ENCODE measurements around the gene B3GALNT2. TPM values are rescaled to one million over a fixed set of nuclear protein-coding genes. Genes with fewer than 3 reads are reported as not detected.
"Not testable (repeated sequence)": the region's sequence is repeated elsewhere in the genome, so short reads cannot be mapped to it uniquely, and the experiment has no call there.

Gene B3GALNT2
- 10 to 100 TPM; 38.3 to 56.9 (median 43.8) TPM for total RNA-seq

DNA sequence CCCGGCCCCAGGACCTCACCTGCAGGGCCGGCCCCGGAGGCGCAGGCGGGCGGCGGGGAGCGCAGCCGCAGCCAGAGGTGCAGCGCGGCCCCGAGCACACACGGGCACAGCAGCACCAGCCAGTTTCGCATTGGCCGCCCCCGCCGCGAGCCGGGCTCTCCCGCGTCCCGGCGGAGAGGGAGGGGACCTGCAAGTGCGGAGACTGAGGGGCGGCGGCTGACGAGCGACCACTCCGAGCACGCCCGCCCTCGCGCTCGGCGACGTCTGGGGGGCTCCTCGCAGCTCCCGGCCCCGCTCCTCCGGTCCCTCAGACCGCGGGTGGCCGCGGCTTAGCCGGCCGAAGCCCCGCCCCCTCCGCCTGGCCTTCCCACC, at the start of gene B3GALNT2:
B3GALNT2 (minus strand) TSS at position 331 of the 372 bp plus-strand sequence; CDS start at position 131, 200 bp downstream.
- Histone ChIP-seq H3K4me1 (peaks cover 9 to 15% of the 10 kb centered on the region in 2 donors), H3K36me3 (no peaks in the 10 kb centered on the region), H3K9me3 (no peaks in the 10 kb centered on the region), H3K27me3 (no peaks in the 10 kb centered on the region), H3K27ac (peak within 1 kb of the TSS; percentile 90 to 97 (median 92)), H3K4me3 (replicated peaks in 1 of 3) (peak within 1 kb of the TSS; percentile 33 to 73 (median 39))
- WGBS, 2 donors, result 5% methylated on average over 4 of the region's 48 CpGs; no CpG with 5 or more reads in 1 of the 2 donors
- TF ChIP-seq, protein P1, sequence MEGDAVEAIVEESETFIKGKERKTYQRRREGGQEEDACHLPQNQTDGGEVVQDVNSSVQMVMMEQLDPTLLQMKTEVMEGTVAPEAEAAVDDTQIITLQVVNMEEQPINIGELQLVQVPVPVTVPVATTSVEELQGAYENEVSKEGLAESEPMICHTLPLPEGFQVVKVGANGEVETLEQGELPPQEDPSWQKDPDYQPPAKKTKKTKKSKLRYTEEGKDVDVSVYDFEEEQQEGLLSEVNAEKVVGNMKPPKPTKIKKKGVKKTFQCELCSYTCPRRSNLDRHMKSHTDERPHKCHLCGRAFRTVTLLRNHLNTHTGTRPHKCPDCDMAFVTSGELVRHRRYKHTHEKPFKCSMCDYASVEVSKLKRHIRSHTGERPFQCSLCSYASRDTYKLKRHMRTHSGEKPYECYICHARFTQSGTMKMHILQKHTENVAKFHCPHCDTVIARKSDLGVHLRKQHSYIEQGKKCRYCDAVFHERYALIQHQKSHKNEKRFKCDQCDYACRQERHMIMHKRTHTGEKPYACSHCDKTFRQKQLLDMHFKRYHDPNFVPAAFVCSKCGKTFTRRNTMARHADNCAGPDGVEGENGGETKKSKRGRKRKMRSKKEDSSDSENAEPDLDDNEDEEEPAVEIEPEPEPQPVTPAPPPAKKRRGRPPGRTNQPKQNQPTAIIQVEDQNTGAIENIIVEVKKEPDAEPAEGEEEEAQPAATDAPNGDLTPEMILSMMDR (IDR thresholded peaks at IDR 0.05), result no peak
- TF ChIP-seq POLR2A (IDR thresholded peaks at IDR 0.05), result peak; percentile 93 to 96
- intact Hi-C loops (cut with DNase I), result no loop called here
- no peak for DNase-seq

DNA sequence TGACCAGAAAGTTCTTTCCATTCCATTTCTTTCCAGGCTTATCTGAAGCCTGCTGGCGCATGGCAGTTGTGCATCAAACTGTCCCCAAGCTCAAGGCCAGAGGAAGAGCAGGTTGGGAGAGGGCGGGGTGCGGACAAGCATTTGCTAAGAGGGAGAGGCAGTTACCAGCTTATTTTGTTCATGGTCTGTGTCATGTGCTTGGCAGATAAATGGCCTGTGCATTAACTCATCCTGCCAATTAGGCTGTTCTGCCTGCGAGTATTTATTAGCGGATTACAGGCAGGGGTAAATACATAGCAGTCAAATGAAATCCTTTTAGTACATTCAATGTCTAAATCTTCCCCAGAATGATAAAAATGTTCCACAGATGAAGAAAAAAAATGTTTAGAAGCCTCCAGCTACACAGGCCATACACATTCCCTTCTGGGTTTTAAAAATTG, 48.9 kb upstream of the B3GALNT2 start:
- no peaks in the 10 kb centered on the region for H3K27me3 ChIP-seq
- DNase-seq, result peak in 1 of 2 donors; percentile 20
- H3K9me3 ChIP-seq, result no peaks in the 10 kb centered on the region
- 93 to 95% methylated on average over 5 of the region's 5 CpGs for WGBS, 2 donors
- H3K4me1 ChIP-seq, result peaks cover 0 to 5% of the 10 kb centered on the region in 2 donors
- TF ChIP-seq, protein P1 (IDR thresholded peaks at IDR 0.05), result no peak
- intact Hi-C loops (cut with DNase I), result no loop called here
- H3K36me3 ChIP-seq, result no peaks in the 10 kb centered on the region
- no peak overlapping the region for H3K4me3 ChIP-seq (replicated peaks in 1 of 3)
- no peak overlapping the region for H3K27ac ChIP-seq

DNA sequence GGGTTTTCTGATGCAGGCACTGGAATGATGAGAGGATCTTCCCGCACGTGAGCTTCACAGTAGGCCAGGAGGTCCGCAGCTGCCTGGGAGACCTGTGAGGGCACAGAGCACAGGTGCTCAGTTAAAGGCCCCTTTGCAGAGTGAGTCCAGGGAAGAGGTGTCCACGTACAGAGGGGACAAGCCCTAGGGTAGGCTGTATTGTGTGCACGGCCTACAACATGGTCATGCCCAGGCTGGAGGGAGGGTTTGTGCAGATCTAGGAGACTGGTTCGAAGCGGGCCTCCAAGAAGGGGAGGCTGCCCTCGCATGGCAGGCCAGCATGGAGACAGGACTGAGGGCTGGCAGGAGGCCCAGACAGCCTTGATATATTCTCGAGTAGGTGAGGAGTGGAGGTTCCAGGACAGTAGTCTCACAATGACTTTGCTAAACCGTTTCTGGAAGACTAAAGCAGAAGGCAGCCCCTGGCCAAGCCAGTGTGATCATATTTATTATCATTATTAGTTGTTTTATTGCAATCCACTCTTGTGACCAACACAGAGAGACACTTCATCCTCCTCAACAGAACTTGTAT, 48.0 kb upstream of the B3GALNT2 start:
- peaks cover 0 to 5% of the 10 kb centered on the region in 2 donors for H3K4me1 ChIP-seq
- no peaks in the 10 kb centered on the region for H3K27me3 ChIP-seq
- H3K4me3 ChIP-seq (replicated peaks in 1 of 3), result no peak overlapping the region
- H3K36me3 ChIP-seq, result no peaks in the 10 kb centered on the region
- H3K27ac ChIP-seq, result no peak overlapping the region
- intact Hi-C loops (cut with DNase I), result no loop called here
- no peak for TF ChIP-seq POLR2A (IDR thresholded peaks at IDR 0.05)
- TF ChIP-seq, protein P1 (IDR thresholded peaks at IDR 0.05), result peak in 2 of 6 experiments; percentile 7 to 17
- 64 to 67% methylated on average over 9 to 10 of the region's 10 CpGs for WGBS, 2 donors
- peak; percentile 91 to 94 for DNase-seq
- H3K9me3 ChIP-seq, result no peaks in the 10 kb centered on the region

DNA sequence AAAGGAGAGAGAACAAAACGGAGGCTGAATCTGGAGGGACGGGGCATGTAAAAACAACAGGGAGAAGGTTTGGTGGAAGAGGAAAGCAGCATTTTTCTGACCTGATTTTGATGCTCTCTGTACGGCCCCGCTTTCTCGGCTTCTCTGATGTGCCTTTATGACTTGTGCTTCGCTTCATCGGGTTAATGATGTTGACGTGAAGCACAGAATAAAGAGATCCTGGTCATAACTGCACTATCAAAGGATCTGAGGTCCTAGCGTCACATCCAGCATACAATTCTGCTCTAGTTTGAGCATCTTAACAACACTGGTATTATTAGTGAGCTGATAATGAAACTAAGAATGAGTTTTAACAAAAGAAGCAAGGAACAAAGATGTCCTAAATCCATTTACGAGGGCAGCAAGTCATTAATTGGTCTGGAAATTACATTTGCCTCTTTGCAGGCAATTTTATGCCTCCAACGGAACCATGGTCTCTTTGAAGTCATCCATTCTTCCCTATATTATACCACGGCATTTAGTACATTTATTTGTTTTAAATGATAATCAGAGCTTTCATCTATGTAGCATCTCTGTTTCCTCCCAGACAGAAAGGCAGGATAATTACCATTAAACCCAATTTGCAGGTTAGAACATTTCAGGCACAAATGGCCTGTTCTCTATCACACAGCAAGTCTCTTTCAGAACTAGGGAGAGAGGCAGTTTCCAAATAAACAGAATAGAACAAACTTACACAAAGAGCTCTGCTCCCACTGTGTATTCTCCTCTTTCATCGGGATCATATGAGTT, 45.3 kb upstream of the B3GALNT2 start:
- Histone ChIP-seq H3K27ac (no peak overlapping the region), H3K4me3 (replicated peaks in 1 of 3) (no peak overlapping the region), H3K9me3 (no peaks in the 10 kb centered on the region), H3K27me3 (no peaks in the 10 kb centered on the region), H3K4me1 (peaks cover 0 to 5% of the 10 kb centered on the region in 2 donors), H3K36me3 (no peaks in the 10 kb centered on the region)
- no peak for DNase-seq
- intact Hi-C loops (cut with DNase I), result no loop called here
- 83 to 85% methylated on average over 13 of the region's 13 CpGs for WGBS, 2 donors
- TF ChIP-seq, protein P1 (IDR thresholded peaks at IDR 0.05), result no peak
- TF ChIP-seq POLR2A (IDR thresholded peaks at IDR 0.05), result no peak

DNA sequence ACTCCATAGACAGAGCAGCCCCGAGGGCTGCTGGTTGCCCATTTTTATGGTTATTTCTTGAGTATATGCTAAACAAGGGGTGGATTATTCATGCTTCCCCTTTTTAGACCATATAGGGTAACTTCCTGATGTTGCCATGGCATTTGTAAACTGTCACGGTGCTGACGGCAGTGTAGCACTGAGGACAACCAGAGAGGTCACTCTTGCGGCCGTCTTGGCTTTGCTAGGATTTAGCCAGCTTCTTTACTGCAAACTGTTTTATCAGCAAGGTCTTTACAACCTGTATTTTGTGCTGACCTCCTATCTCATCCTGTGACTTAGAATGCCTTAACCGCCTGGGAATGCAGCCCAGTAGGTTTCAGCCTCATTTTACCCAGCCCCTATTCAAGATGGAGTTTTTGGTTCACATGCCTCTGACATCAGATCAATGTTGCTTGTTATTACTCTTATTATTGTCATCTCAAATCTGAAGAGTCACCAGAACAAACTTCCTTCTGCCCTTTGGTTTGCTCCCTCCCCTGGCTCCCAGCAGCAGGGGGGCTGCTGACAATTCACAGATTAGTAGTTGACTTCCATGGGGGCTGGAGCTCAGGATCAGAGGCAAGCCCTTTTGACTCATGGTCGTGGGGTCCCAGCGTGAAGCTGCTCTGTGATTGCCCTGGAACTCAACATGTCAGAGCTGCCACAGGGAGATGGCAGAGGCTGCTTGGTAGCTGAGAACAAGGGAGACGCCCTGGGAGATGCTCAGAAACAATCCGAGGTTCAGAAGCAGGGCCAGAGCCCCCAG, 42.3 kb upstream of the B3GALNT2 start:
- H3K27ac ChIP-seq; H3K36me3 ChIP-seq; H3K4me3 ChIP-seq (replicated peaks in 1 of 3); H3K4me1 ChIP-seq; intact Hi-C loops (cut with DNase I); H3K9me3 ChIP-seq; H3K27me3 ChIP-seq; DNase-seq: not testable (repeated sequence)
- 54 to 65% methylated on average over 10 of the region's 10 CpGs for WGBS, 2 donors
